GM12878 (cell line): Measurements from ENCODE around the gene KIF1C. TPM values are rescaled to one million over a fixed set of nuclear protein-coding genes. Genes with fewer than 3 reads are reported as not detected.

Experiments
- ASH2L ChIP-seq: fragments of 300-600, 200-600 bp; sonication (generic); IDR thresholded peaks from 2 replicates; pipeline ENCODE4 v1.6.1; 2017; ENCODE audit warnings: low read depth, mild to moderate bottlenecking, borderline replicate concordance
- CBFB ChIP-seq: IDR thresholded peaks from 2 replicates; pipeline ENCODE4 v1.6.1; 2016; ENCODE audit warnings: antibody characterized with exemption, low read depth
- CHD2 ChIP-seq: IDR thresholded peaks from 2 replicates; pipeline ENCODE4 v1.6.1; 2011; ENCODE audit warnings: low read depth, low read length, improper control_type of control experiment, borderline replicate concordance
- CREB1 ChIP-seq: IDR thresholded peaks from 2 replicates; pipeline ENCODE4 v1.6.1; 2012; ENCODE audit warnings: low read depth, mild to moderate bottlenecking, inconsistent platforms
- EP300 ChIP-seq, 2 experiments: fragments of 150-350 bp in 1 of 2; IDR thresholded peaks; 2 replicates each; pipeline ENCODE4 v1.6.1; 2011 to 2012; ENCODE audit warnings: low read depth in 2 of 2, low read length in 2 of 2, borderline replicate concordance in 1 of 2, improper control_type of control experiment in 1 of 2, inconsistent platforms in 1 of 2; ENCODE audit not compliant: control insufficient read depth in 1 of 2
- FOS ChIP-seq: IDR thresholded peaks from 3 replicates; pipeline ENCODE4 v1.6.1; 2011; ENCODE audit warnings: borderline replicate concordance; ENCODE audit not compliant: insufficient read length; ENCODE audit errors: extremely low read depth
- GABPA ChIP-seq: IDR thresholded peaks from 2 replicates; pipeline ENCODE4 v1.6.1; 2014; ENCODE audit warnings: antibody characterized with exemption, low read depth, mild to moderate bottlenecking, inconsistent platforms
- IRF4 ChIP-seq: IDR thresholded peaks from 2 replicates; pipeline ENCODE4 v1.6.1; 2011; ENCODE audit warnings: low read depth, low read length
- KLF5 ChIP-seq: fragments of 450-650 bp; IDR thresholded peaks from 2 replicates; pipeline ENCODE4 v1.6.1; 2014; ENCODE audit warnings: mild to moderate bottlenecking; ENCODE audit not compliant: partially characterized antibody
- MTA2 ChIP-seq: fragments of 450-650 bp; IDR thresholded peaks from 2 replicates; pipeline ENCODE4 v1.6.1; 2016; ENCODE audit warnings: low read depth, mild to moderate bottlenecking, moderate library complexity
- MYB ChIP-seq: fragments of 150-350 bp; IDR thresholded peaks from 2 replicates; pipeline ENCODE4 v1.6.1; 2014; ENCODE audit warnings: mild to moderate bottlenecking, low read depth, low read length, borderline replicate concordance
- MYC ChIP-seq: IDR thresholded peaks from 2 replicates; pipeline ENCODE4 v1.6.1; 2011; ENCODE audit warnings: mild to moderate bottlenecking, low read length, moderate library complexity, inconsistent platforms; ENCODE audit not compliant: insufficient read depth, insufficient replicate concordance, insufficient read length, severe bottlenecking
- NBN ChIP-seq: fragments of 450-650 bp; IDR thresholded peaks from 2 replicates; pipeline ENCODE4 v1.6.1; 2016
- NFXL1 ChIP-seq: fragments of 450-650 bp; IDR thresholded peaks from 2 replicates; pipeline ENCODE4 v1.6.1; 2017; ENCODE audit warnings: antibody characterized with exemption, mild to moderate bottlenecking, borderline replicate concordance
- NFYB ChIP-seq: IDR thresholded peaks from 2 replicates; pipeline ENCODE4 v1.6.1; 2011; ENCODE audit warnings: low read depth, mild to moderate bottlenecking, low read length, improper control_type of control experiment, moderate library complexity; ENCODE audit not compliant: insufficient read depth
- NRF1 ChIP-seq: conservative IDR thresholded peaks from 2 replicates; pipeline ENCODE4 v1.6.1; 2011; ENCODE audit warnings: mild to moderate bottlenecking, low read depth, low read length, improper control_type of control experiment
- POLR2A ChIP-seq: IDR thresholded peaks from 2 replicates; pipeline ENCODE4 v1.6.1; 2011; ENCODE audit warnings: low read depth, mild to moderate bottlenecking, low read length
- POLR2AphosphoS2 ChIP-seq: IDR thresholded peaks from 2 replicates; pipeline ENCODE4 v1.6.1; 2011; ENCODE audit warnings: low read depth, mild to moderate bottlenecking, low read length, improper control_type of control experiment, moderate library complexity
- POLR2AphosphoS5 ChIP-seq: IDR thresholded peaks from 2 replicates; pipeline ENCODE4 v1.6.1; 2011; ENCODE audit warnings: mild to moderate bottlenecking, low read length, inconsistent platforms
- POU2F2 ChIP-seq: IDR thresholded peaks from 3 replicates; pipeline ENCODE4 v1.6.1; 2011; ENCODE audit warnings: low read depth, mild to moderate bottlenecking, low read length, borderline replicate concordance
- SMAD5 ChIP-seq: IDR thresholded peaks from 2 replicates; pipeline ENCODE4 v1.6.1; 2016; ENCODE audit warnings: antibody characterized with exemption, low read depth
- SREBF2 ChIP-seq: IDR thresholded peaks from 2 replicates; pipeline ENCODE4 v1.6.1; 2012; ENCODE audit warnings: mild to moderate bottlenecking, low read length
- STAT3 ChIP-seq: IDR thresholded peaks from 2 replicates; pipeline ENCODE4 v1.6.1; 2011; ENCODE audit warnings: low read depth, low read length, improper control_type of control experiment
- YY1 ChIP-seq: IDR thresholded peaks from 2 replicates; pipeline ENCODE4 v1.6.1; 2011; ENCODE audit warnings: low read depth, mild to moderate bottlenecking, low read length
- ZNF384 ChIP-seq: IDR thresholded peaks from 2 replicates; pipeline ENCODE4 v1.6.1; 2012; ENCODE audit warnings: low read depth, mild to moderate bottlenecking, low read length, improper control_type of control experiment, borderline replicate concordance
- polyA plus RNA-seq, 11 experiments: library from polyadenylated mRNA; depleted of rRNA in 4 of 11; unstranded in 6 of 11; stranded (reverse) in 5 of 11; fragments of >200 nt; fragmentation: Nextera tagmentation in 4 of 11; fragmentation: Illumina TruSeq in 1 of 11; extraction: Ambion mirVana in 4 of 11; extraction: Trizol in 1 of 11; gene quantifications; 1 replicate in 1 of 11; 2 replicates in 10 of 11; pipeline versions ENCODE4 v1.2.1 to v1.2.3, GENCODE V29; 2011 to 2016; ENCODE audit warnings: inconsistent platforms in 2 of 11, missing spikeins in 2 of 11, low read depth in 1 of 11
- total RNA-seq, 4 experiments: library from RNA; depleted of rRNA in 3 of 4; stranded (reverse); fragments of >200 nt in 3 of 4; fragmentation: Illumina TruSeq in 1 of 4; extraction: Trizol in 1 of 4; gene quantifications; 2 replicates each; pipeline versions ENCODE4 v1.2.1 to v1.2.3, GENCODE V29; 2013 to 2021
- TF ChIP-seq, protein P1 (sequence below): fragments of 450-650 bp; conservative IDR thresholded peaks from 2 replicates; pipeline ENCODE4 v1.6.1; 2017; ENCODE audit warnings: mild to moderate bottlenecking, moderate library complexity
- TF ChIP-seq, protein P2 (sequence below): fragments of 450-650 bp; IDR thresholded peaks from 2 replicates; pipeline ENCODE4 v1.6.1; 2016; ENCODE audit warnings: mild to moderate bottlenecking
- TF ChIP-seq, protein P3 (sequence below): IDR thresholded peaks from 2 replicates; pipeline ENCODE4 v1.6.1; 2011; ENCODE audit warnings: borderline replicate concordance, low read depth, mild to moderate bottlenecking, moderate library complexity, low read length; ENCODE audit not compliant: insufficient read depth, poor library complexity, severe bottlenecking

KIF1C gene
- total and polyA plus RNA-seq, 10 of the 15 experiments (the other 5 are each of a cell fraction or from before 2014, with no cell fraction given): 1.4 to 65.9 (median 21.1) TPM

DNA sequence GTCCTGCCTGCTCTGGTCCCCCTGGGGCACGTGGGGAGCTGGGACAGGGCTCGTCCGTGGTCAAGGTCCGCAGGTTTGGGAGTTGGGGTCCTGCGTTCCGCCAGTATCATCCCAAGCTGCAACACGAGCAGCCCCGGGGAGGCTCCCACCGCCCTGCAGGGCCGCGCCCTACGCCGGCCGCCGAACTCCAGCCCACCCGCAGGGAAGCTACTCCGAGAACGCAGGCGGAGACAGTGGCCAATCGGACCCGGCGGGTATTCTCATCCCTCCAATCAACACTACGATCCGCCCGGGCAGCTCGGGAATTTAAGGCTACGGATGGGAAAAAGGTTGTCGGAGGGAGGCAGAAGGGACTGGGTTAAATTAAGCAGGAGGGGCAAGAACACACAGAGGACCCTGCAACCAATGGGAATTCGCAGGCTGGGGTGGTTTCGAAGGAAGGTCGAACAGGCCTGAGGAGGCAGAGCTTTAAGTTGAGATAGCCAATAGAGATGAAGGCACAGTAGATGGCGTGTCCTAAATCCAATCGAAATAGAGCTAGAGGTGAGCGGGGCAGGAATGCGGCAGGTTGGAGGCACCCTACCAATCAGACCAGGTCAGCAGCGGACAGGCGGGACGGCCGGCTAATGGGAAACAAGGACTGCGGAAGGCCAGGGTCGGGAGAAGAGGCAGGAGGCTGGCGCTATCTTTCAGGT lies 30.8 kb upstream of the KIF1C start (continued):
- TF ChIP-seq, protein P1, sequence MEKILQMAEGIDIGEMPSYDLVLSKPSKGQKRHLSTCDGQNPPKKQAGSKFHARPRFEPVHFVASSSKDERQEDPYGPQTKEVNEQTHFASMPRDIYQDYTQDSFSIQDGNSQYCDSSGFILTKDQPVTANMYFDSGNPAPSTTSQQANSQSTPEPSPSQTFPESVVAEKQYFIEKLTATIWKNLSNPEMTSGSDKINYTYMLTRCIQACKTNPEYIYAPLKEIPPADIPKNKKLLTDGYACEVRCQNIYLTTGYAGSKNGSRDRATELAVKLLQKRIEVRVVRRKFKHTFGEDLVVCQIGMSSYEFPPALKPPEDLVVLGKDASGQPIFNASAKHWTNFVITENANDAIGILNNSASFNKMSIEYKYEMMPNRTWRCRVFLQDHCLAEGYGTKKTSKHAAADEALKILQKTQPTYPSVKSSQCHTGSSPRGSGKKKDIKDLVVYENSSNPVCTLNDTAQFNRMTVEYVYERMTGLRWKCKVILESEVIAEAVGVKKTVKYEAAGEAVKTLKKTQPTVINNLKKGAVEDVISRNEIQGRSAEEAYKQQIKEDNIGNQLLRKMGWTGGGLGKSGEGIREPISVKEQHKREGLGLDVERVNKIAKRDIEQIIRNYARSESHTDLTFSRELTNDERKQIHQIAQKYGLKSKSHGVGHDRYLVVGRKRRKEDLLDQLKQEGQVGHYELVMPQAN: 0 out of 2 replicates have a peak, but pooled peaks have one; percentile 52
- TF ChIP-seq MYB: no peak
- peak; percentile 82 for TF ChIP-seq CREB1
- peak; percentile 48; the same call in 1 of the 2 replicates for TF ChIP-seq GABPA
- TF ChIP-seq NFXL1: no peak
- TF ChIP-seq POLR2A: peak; percentile 67
- TF ChIP-seq CBFB: 0 out of 2 replicates have a peak, but pooled peaks have one; percentile 31
- no peak for TF ChIP-seq SREBF2
- no peak for TF ChIP-seq POLR2AphosphoS5
- TF ChIP-seq EP300 (IDR thresholded peaks at IDR 0.05; ENCODE audit: borderline replicate concordance in 1 of 2, control insufficient read depth in 1 of 2, low read depth in 2 of 2, low read length in 2 of 2): no peak
- TF ChIP-seq MTA2: no peak
- TF ChIP-seq FOS: peak; percentile 97
- no peak; the same call in 1 of the 2 replicates for TF ChIP-seq NBN
- no peak for TF ChIP-seq IRF4
- TF ChIP-seq KLF5: peak; percentile 95
- no peak for TF ChIP-seq POLR2AphosphoS2
- peak; percentile 98 for TF ChIP-seq CHD2
- no peak for TF ChIP-seq STAT3
- TF ChIP-seq POU2F2: no peak
- no peak for TF ChIP-seq ZNF384
- peak; percentile 99 for TF ChIP-seq NFYB
- no peak for TF ChIP-seq MYC
- TF ChIP-seq, protein P2, sequence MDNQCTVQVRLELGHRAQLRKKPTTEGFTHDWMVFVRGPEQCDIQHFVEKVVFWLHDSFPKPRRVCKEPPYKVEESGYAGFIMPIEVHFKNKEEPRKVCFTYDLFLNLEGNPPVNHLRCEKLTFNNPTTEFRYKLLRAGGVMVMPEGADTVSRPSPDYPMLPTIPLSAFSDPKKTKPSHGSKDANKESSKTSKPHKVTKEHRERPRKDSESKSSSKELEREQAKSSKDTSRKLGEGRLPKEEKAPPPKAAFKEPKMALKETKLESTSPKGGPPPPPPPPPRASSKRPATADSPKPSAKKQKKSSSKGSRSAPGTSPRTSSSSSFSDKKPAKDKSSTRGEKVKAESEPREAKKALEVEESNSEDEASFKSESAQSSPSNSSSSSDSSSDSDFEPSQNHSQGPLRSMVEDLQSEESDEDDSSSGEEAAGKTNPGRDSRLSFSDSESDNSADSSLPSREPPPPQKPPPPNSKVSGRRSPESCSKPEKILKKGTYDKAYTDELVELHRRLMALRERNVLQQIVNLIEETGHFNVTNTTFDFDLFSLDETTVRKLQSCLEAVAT: no peak
- TF ChIP-seq SMAD5: no peak
- no peak for TF ChIP-seq ASH2L
- TF ChIP-seq YY1: no peak
- TF ChIP-seq, protein P3, sequence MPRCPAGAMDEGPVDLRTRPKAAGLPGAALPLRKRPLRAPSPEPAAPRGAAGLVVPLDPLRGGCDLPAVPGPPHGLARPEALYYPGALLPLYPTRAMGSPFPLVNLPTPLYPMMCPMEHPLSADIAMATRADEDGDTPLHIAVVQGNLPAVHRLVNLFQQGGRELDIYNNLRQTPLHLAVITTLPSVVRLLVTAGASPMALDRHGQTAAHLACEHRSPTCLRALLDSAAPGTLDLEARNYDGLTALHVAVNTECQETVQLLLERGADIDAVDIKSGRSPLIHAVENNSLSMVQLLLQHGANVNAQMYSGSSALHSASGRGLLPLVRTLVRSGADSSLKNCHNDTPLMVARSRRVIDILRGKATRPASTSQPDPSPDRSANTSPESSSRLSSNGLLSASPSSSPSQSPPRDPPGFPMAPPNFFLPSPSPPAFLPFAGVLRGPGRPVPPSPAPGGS: no peak
- no peak; the same call in 1 of the 2 replicates for TF ChIP-seq NRF1
